Right kidney (tissue), 1 donor: ENCODE data around the gene GCNT2.
"Not testable (repeated sequence)": the region's sequence is repeated elsewhere in the genome, so short reads cannot be mapped to it uniquely, and the experiment has no call there.

Experiments
- DNase-seq: peaks from one replicate; pipeline ENCODE4 v3.0.0-alpha.2; 2016

The GCNT2 gene

DNA sequence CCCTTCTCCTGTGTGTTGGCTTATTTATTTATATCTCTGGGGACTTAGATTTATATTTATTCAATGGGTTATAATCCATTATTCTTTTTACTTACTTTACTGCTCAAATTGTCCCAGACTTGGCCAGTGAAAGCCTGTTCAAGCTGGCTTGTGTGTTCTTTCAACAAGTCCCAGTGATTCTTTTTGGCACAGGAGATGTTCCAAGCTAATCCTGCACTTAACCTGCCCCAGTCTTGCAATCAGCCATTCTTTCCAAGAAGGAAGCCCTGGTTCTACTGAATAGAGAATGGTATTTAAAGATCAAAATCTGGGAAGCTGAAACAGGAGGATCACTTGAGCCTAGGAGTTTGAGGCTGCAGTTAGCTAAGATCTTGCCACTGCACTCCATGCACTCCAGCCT lies 26.7 kb downstream of the GCNT2 start:
- DNase-seq = no peak

DNA sequence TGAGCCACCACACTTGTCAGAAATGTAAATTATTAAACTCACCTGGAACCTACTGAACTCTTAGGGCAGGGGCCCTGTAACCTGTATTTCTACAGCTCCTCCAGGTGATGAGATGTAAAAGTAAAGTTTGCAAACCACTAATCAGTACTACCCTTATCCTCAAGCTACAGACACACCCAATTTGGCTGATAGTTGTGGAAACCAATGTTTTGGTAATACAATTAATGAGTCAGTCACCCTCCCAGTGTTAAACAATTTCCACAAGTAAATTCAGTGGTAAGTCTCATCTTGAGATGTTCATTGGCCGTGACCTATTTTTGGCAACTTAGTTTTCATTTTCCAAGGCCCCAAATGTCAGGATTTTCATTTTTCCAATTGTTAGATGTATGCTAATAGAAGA lies 29.6 kb downstream of the GCNT2 start:
- no peak for DNase-seq

DNA sequence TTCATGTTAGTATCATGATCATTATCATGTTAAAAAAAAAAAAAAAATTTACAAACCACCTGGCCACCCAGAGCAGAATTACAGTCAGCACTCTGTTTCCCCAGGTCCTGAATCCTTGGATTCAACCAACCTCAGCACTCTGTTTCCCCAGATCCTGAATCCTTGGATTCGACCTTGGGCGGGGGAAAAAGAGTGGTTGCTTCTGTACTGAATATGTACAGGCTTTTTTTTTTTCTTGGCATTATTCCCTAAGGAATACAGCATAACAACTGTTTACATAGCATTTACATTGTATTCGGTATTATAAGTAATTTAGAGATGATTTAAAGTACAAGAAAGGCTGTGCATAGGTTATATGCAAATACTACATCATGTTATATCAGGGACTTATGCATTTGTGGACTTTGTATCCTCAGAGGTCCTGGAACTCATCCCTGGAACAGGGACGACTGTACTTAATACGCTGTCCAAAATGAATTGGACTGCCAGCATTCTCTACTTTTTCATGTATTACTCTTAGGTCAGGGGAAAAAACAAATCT lies 31.2 kb downstream of the GCNT2 start:
- no peak for DNase-seq

DNA sequence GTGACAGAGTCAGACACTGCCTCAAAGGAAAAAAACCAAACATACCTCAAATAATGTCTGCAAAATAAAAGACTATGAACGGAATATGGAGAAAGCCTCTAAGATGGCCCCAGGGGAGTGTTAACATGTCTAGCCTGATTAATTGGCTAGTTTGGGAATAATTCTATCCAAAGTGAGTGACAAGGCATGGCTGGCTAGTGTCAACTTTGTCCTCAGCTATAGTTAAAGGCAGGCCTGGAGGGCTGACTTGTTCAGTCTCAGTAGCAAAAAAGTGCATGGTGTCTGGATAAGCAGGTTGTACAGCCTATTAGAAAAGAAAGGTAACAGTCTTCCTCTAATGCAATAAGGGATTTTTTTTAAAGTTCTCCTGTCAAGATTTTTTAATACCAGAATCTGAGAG lies 32.7 kb downstream of the GCNT2 start:
- no peak for DNase-seq

DNA sequence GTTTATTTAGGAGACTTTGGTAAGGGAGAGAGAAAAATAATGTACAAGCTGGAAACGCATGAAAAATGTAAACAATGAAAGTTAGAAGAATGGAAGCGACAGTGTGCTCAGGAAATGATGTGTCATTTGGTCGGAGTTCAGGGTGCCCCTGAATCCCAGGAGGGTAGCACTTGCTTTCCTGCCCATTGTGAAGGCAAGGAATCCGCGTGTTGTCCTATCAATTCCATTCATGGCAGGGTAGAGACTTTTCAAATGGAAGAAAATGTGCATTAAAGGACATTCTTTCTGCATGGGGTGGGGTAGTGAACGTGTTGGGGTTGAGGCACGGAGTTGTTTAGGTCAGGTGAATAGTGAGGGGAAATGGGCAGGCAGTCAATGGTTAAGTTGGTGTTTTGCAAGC lies 33.7 kb downstream of the GCNT2 start:
- DNase-seq = no peak

DNA sequence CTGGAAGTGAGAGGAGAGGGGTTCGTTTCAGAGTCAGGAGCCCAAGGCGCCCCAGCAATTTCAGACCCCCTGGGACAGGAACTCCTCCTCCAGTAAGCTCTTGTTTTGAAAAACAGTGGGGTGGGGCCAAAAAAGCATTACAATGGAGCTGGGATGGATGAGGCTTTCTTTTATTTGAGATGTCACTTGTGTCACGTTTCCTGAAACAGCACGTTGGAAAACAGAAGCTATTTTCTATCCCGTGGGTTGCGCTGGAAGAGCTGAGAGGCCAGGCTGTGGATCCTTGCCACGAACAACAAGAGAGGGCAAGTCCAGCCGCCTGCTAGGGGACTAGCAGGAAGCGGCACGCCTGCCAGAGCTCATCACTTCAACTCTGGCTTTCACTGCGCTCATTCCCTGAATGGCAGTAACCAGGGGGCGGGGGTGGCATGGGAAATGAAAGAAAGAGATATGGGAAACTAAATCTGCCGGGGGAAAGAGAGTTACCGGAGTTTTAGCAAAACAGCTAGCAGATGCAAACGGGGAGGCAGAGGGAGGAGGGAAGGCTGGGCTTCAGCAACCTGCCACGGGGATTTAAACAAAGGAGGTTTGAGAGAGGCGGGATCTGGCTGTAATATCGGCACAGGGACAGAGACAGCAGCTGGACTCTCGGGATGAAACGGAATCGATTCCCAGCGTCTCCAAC lies 34.6 kb downstream of the GCNT2 start:
- DNase-seq = peak; percentile 79

DNA sequence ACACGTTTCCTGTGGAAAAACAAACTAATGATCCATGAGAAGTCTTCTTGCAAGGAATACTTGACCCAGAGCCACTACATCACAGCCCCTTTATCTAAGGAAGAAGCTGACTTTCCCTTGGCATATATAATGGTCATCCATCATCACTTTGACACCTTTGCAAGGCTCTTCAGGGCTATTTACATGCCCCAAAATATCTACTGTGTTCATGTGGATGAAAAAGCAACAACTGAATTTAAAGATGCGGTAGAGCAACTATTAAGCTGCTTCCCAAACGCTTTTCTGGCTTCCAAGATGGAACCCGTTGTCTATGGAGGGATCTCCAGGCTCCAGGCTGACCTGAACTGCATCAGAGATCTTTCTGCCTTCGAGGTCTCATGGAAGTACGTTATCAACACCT lies 35.4 kb downstream of the GCNT2 start:
- DNase-seq = no peak

DNA sequence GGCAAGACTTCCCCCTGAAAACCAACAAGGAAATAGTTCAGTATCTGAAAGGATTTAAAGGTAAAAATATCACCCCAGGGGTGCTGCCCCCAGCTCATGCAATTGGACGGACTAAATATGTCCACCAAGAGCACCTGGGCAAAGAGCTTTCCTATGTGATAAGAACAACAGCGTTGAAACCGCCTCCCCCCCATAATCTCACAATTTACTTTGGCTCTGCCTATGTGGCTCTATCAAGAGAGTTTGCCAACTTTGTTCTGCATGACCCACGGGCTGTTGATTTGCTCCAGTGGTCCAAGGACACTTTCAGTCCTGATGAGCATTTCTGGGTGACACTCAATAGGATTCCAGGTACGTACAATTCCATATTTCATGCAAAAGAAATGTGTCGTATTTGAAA lies 35.8 kb downstream of the GCNT2 start:
- DNase-seq = no peak

DNA sequence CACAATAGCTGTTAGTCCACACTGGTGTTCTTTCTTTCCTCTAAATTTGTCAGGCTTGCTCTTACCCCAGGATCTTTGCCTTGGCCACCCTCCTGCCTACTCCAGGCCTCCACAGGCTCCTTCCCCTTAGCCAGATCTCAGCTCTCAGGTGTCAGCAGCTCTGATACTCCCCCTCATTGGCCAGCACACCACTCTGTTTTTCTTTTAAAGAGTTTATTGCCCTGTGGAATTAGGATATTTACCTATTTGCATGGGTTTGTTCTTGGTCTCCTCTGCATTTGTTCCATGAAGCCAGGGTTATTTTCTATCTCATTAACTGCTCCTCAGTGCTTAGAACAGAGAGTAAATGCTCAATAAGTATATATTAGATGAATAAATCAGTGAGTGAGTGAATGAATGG lies 36.8 kb downstream of the GCNT2 start:
- DNase-seq = no peak

DNA sequence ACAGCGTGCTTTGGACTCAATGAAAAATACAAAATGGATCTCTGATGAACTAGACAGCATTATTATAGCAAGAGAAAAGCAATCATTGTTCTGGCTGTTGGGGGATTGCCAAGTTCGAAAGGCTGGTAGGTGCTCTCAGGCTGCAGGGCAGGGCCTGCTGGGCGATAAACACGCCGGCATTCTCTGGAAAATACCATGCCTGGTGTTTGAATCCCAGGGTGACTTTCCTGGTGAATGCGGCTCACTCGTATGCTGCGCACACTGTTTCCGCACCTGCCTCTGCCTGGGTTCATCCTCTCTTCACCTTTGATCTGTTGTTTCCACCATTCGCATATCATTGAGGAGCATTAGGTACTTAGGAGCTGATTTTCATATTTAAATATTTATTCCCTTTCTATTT lies 37.4 kb downstream of the GCNT2 start:
- DNase-seq = no peak

DNA sequence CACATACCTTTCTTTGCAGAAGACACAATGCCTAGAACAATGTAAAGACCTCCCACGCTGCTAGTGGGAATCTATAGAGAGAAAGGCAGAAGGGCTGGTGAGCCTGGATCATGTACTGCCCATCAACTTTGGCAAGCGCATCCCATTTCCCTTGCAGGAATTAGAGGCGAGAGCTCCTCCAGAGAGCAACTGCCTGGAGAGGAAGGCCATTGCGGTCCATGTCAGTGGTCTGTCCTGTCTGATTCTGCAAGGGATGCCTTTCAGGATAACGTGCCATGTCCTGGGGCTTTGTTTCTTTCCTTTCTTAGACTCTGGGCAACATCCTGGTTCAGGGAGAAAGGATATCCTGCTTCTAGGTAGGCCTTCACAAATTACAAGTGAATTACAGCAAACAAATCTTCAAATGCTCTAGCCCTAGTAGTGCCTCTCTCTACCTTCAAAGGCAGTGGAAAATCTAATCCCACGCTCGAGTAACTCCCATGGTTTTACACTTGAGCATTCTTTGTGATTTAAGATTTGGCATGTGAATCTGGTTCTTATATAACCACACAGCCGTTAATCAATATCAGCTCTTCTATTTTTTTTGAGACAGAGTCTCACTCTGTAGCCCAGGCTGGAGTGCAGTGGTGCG lies 38.5 kb downstream of the GCNT2 start:
- peak; percentile 61 for DNase-seq

DNA sequence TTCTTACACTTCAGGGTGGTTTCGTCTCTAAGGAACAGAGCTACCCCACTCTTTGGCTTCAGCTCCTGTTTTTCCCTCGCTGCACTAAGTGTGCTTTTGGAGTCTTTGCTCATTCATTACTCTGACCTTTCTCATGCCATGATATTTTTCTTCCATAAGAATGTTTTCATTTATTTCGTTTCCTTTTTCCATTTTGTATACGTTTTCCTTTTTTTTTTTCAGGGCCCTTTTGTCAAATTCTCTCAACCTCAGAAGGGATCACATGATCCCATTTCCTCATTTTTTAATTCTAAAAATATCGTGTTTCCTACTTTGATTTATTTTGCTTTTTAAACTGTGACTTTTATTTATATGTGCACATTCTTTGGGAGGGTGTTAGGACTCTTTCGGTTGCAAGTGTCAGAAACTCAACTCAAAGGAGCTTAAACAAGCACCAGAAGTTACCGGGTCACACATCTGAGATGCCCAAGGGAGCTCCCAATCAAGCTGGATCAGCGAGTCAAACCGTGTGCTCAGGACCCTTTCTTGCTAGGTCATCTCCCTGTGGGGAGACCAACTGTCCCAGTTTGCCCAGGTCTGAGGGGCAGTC lies 40.6 kb downstream of the GCNT2 start:
- DNase-seq = no peak

DNA sequence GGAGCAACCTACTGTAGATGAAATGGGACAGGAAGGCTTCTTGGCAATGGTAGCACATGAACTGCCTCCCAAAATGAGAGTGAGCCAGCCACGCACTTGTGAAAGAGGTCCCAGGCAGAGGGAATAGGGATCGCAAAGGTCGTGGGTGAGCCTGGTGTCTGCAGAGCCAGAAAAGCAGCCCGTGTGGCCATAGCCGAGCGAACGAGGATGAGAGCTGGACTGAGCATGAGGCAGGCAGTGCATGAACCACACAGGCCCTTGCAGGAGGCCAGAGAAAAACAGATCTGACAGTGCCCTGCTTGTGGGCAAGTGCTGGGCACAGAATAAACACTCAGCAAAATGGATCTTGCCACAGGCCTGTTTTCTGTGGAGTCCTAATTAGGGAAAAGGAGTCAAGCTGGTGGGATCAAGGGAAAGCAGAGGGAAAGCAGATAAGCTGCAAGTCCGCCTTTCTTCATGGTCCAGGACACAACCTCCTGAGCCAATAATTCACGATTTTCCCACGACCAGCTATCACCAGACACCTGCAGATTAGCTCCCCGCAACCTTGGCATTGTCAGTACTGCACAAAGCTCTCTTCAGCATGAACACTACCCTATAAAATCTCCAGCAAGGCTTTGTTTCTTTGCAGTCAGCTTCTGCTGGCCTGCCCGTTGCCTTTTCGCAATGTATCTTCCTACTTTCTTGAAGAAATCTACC lies 44.0 kb downstream of the GCNT2 start:
- DNase-seq = no peak

DNA sequence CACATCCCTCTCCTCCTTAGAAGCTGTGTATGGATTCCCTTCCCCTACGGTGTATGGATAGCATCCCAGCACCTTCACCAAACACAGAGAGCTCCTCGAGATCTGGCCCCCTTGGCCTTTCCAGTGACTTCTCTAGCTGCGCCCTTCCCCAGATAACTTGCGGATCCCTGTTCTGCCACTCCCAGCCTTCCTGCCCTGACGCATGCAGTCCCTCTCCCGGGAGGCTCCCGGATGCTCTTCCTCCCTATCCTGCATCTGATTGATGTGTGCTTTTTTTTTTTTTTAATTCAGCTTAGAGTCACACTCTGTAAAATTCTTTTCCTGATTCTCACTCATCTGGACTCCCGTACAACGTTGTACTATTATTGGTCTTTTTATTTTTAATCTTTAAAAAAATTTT lies 44.8 kb downstream of the GCNT2 start:
- DNase-seq = no peak

DNA sequence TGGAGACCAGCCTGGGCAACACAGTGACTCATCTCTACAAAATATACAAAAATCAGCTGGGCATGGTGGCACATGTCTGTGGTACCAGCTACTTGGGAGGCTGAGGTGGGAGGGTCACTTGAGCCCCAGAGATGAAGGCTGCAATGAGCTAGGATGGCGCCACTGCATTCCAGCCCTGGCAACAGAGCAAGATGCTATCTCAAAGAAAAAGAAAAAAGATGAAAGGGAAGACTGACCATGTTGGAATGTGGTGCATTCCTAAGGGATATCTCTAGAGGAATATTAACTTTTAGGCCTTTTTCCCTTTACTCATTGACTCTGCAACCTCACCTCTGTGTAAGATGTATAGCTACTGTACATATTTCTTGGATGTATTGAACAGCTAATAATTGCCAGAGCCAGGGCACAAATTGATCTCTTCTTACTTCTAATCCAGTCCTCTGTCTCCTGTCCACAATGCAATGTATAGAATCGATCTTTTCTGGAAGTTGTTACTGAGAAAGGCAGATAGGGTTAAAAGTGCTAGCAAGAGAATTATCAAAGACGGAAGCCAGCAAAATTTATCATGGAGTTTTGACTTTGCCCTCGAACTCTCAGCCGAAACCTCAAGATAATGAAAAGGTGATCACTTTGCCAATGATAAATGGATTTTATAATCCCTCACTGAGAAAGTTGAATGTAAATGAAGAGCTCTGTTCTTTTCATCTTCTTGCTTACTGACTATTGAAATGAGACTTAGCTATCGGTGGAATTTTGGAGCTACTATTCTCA lies 46.3 kb downstream of the GCNT2 start:
- DNase-seq = no peak

DNA sequence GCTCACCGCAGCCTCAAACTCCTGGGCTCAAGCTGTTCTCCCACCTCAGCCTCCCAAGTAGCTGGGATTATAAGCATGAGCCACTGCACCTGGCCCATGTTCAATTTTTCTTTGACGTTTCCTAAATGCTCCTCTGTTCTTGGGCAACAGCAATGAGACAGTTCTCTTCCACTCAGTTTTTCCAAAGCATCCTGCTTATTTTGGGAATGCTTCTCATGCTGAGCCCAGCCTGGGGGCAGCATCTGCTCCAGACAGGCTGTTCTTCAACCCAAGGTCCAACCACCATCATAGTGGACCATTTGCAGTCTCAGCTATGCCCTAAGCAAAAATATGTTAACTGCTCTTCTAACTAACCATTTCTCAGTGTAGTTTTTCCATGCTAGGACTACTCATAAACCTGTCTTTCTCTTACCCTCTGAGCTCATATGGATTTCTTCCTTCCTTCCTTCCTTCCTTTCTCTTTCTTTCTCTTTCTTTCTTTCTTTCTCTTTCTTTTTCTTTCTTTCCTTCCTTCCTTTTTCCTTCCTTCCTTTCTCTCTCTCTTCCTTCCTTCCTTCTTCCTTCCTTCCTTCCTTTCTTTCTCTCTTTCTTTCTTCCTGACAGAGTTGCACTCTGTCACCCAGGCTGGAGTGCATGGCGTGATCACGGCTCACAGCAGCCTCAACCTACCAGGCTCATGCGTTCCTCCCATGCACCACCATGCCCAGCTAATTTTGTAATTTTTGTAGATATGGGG lies 48.4 kb downstream of the GCNT2 start:
- DNase-seq = no peak

DNA sequence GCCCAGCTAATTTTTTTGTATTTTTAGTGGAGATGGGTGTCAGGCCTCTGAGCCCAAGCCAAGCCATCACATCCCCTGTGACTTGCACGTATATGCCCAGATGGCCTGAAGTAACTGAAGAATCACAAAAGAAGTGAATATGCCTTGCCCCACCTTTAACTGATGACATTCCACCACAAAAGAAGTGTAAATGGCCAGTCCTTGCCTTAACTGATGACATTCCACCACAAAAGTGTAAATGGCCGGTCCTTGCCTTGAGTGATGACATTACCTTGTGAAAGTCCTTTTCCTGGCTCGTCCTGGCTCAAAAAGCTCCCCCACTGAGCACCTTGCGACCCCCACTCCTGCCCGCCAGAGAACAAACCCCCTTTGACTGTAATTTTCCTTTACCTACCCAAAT lies 54.4 kb downstream of the GCNT2 start:
- not testable (repeated sequence) for DNase-seq

DNA sequence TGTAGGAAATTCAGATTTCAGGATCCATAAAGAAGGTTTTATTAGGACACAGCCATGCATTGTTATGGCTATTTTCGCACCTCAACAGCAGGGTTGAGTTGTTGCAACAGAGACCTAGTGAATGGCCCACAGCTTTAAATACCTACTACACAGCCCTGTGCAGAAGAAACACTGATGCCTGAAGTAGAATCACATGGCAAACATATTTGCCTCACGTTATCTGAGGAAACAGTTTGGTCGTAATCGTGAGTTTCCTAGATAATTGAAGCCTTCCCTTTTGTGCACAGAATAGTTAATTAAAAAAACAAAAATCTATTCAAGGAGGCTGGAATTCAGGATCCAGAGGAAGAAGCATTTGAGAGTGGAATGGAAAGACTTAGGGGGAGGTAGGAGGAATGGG lies 55.1 kb downstream of the GCNT2 start:
- DNase-seq = no peak

DNA sequence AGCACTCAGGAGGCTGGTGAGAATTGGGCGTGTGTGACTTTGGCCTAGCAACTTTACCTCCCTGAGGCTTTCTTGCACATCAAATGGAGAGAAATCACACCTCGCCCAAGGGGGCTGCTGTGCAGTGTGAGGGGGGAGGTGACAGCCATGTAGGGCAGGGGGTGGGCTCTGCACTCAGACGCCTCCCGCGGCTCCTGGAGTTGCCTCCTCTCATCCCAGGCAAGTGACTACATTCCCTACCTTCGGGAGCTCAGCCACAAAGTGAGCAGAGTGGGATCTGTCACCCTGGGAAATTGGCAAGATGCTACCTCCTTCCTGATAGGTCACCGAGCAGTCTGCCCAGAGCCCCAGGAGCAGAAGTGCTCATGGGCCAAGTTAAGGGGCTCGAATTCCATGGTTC lies 56.0 kb downstream of the GCNT2 start:
- DNase-seq = no peak

DNA sequence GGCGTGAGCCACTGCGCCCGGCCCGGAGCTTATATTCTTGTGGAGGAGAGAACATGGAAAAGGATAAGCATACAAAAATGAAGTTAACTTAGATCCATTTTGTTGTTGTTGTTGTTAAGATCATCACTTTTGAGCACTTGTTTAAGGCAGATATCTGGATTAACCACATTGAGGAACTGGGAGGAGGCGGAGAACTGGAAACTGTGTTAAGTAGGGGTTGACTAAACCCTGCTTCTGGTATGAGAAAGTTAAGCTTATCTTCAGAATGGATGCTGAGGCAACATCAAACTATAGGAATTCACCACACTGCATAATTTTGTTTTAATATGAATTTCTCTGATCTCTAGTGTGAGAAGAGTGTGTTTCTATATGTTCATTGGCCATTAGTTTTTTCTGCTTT lies 57.6 kb downstream of the GCNT2 start:
- DNase-seq = no peak

DNA sequence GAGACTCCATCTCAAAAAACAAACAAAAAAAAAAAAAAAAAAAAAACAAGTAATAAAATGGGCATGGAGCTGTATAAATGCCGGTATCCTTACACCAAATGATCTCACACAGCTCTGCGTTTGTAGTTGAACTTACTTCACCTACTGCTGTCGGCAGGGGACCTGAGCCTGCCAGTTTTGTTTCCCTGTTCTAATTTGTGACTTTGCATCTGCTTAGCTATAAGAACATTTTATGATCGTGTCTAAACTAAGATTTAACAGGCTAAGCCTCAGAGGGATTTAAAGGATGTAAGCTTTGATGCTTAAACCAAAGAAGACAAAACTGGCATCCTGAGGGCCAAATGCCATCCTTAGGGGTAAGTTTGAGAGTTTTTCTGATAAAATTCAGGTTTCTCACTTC lies 58.7 kb downstream of the GCNT2 start:
- DNase-seq = no peak

DNA sequence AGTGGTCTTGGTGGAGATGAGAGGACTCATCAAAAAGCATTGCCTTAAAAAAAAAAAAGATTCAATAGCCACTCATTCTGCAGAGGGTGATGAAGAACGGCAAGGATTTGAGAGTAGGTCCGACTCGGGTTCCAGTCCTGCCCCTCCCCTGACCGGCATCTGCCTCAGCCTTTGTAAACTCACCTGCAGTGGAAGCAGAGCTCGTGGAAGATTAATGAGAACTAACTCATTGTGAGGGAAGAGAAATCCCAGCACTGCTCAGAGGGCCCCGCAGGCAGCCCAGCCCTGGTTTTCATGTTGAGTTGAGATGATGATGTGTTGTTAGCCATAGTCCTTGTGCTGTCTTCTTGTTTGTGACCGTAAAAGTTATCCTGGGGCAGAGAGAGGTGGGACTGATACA lies 59.4 kb downstream of the GCNT2 start:
- DNase-seq = no peak
